Measurements from ENCODE around the gene ADAMTS2. TPM values are rescaled to one million over a fixed set of nuclear protein-coding genes. Genes with fewer than 3 reads are reported as not detected.

The ADAMTS2 gene
- total and polyA plus RNA-seq, 2 of the 4 experiments (the other 2 are of a cell fraction): 19.0 to 58.8 TPM

DNA sequence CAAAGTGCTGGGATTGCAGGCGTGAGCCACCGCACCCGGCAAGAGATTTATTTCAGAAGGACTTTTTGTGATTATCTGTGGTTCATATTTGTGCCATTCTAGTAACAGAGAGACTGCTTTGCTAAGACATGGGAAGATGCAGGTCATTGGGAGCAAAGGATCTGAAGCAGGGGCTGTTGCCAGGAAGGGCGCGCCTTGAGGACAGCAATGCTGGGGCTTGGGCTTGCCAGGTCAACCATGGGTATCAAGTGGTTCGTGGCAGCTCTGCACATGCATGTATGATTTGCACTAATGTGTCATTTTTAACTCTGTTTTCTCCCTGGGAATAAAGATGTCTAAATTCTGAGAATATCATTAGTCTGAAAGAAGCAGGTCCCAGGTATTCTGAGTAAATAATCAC lies 17.0 kb downstream of the ADAMTS2 start:
- Histone ChIP-seq H4K5ac (ENCODE audit: low read depth, low read length) (no peak overlapping the region), H2AK5ac (ENCODE audit: low read depth, low read length) (no peak overlapping the region), H2AK9ac (replicated peaks; ENCODE audit: low read depth, low read length, poor library complexity) (no peak overlapping the region), H3K4me2 (ENCODE audit: low read depth, low read length) (no peak overlapping the region), H3K18ac (ENCODE audit: low read depth, low read length) (no peak overlapping the region), H3K36me3 (ENCODE audit: control insufficient read depth, insufficient read depth, low read length) (no peaks in the 10 kb centered on the region), H3K27ac (ENCODE audit: insufficient read depth, low read length) (no peak overlapping the region), H2AFZ (replicated peaks; ENCODE audit: low read length, poor library complexity) (no peak overlapping the region), H4K20me1 (ENCODE audit: insufficient read depth, low read length) (peaks cover 31% of the 10 kb centered on the region), H2BK5ac (ENCODE audit: low read depth, low read length, poor library complexity, severe bottlenecking) (no peak overlapping the region), H2BK120ac (ENCODE audit: low read depth, low read length) (no peak overlapping the region), H3K4ac (ENCODE audit: low read depth, low read length) (no peak overlapping the region), H3K23ac (ENCODE audit: low read depth, low read length) (no peak overlapping the region), H3K9me1 (ENCODE audit: insufficient read depth, low read length) (peaks cover 8% of the 10 kb centered on the region), H2BK20ac (ENCODE audit: low read depth, low read length) (no peak overlapping the region), H3K9me3 (ENCODE audit: control insufficient read depth, insufficient read depth, low read length) (no peaks in the 10 kb centered on the region), H2BK15ac (ENCODE audit: low read depth, low read length) (no peak overlapping the region), H3K9ac (ENCODE audit: low read depth, low read length) (no peak overlapping the region), H3K56ac (ENCODE audit: extremely low read depth, insufficient read depth, low read length) (no peak overlapping the region), H3K79me1 (ENCODE audit: low read depth in 1 of 2, low read length in 2 of 2) (peaks cover 24 to 61% of the 10 kb centered on the region in 2 experiments), H4K91ac (ENCODE audit: insufficient read depth, low read depth, low read length) (no peak overlapping the region), H3K4me3 (ENCODE audit: insufficient read depth, low read depth, low read length) (no peak overlapping the region), H4K8ac (ENCODE audit: low read depth in 2 of 2, low read length in 2 of 2) (no peak overlapping the region), H3K27me3 (ENCODE audit: control insufficient read depth, insufficient read depth, low read length) (no peaks in the 10 kb centered on the region), H3K4me1 (ENCODE audit: control insufficient read depth, insufficient read depth, low read length) (peaks cover 5% of the 10 kb centered on the region; the same call in 1 of the 2 replicates), H3K14ac (replicated peaks; ENCODE audit: low read depth, low read length) (no peak overlapping the region)
- no peak for ATAC-seq (ENCODE audit: low read depth)
- in situ Hi-C loops (cut with MboI; ENCODE audit: low sequenced_read_pairs) (no loop called here), dilution Hi-C loops (cut with HindIII; ENCODE audit: low sequenced_read_pairs, unreplicated experiment) (no loop called here), intact Hi-C loops (cut with micrococcal nuclease) (no loop called here)
- ChIA-PET CTCF (no interaction called here), POLR2A (ENCODE audit: unreplicated experiment) (no interaction called here)
- no peak for DNase-seq
- 100% methylated on average over 5 of the region's 6 CpGs; no CpG with 5 or more reads in 1 of the 2 experiments for WGBS, 2 experiments (ENCODE audit: extremely low coverage in 2 of 2, insufficient read length in 1 of 2)
- no peak for TF ChIP-seq MAZ (IDR thresholded peaks at IDR 0.05; ENCODE audit: borderline replicate concordance, low read depth, low read length)
- no peak for TF ChIP-seq MAFK (IDR thresholded peaks at IDR 0.05; ENCODE audit: low read depth, low read length)
- TF ChIP-seq, protein P1, sequence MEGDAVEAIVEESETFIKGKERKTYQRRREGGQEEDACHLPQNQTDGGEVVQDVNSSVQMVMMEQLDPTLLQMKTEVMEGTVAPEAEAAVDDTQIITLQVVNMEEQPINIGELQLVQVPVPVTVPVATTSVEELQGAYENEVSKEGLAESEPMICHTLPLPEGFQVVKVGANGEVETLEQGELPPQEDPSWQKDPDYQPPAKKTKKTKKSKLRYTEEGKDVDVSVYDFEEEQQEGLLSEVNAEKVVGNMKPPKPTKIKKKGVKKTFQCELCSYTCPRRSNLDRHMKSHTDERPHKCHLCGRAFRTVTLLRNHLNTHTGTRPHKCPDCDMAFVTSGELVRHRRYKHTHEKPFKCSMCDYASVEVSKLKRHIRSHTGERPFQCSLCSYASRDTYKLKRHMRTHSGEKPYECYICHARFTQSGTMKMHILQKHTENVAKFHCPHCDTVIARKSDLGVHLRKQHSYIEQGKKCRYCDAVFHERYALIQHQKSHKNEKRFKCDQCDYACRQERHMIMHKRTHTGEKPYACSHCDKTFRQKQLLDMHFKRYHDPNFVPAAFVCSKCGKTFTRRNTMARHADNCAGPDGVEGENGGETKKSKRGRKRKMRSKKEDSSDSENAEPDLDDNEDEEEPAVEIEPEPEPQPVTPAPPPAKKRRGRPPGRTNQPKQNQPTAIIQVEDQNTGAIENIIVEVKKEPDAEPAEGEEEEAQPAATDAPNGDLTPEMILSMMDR (conservative IDR thresholded peaks at IDR 0.05; ENCODE audit: low read depth, low read length): no peak
- TF ChIP-seq RCOR1 (IDR thresholded peaks at IDR 0.05; ENCODE audit: insufficient replicate concordance, low read length): no peak
- BruUV-seq (replicated peaks): no TSS peak
